Esophagus squamous epithelium (tissue), 5 donors: ENCODE results near the gene VSX2. TPM values are rescaled to one million over a fixed set of nuclear protein-coding genes. Genes with fewer than 3 reads are reported as not detected.

Experiments used
- DNase-seq: peaks from one replicate; lab custom pipeline; 2025; lab: John Stamatoyannopoulos, UW
- H3K27ac ChIP-seq, 4 donors: fragments of 200-600 bp; sonication (generic); one replicate each; pipeline ENCODE4 v1.5.1; 2016 to 2019; ENCODE audit warnings: mild to moderate bottlenecking in 1 of 4
- H3K27me3 ChIP-seq, 4 donors: fragments of 200-600 bp; sonication (generic); 1 replicate in 3 of 4; 2 replicates in 1 of 4; pipeline versions ENCODE4 v1.5.1 to v1.6.0; 2017 to 2021; ENCODE audit warnings: antibody characterized with exemption in 1 of 4
- H3K36me3 ChIP-seq, 3 donors: fragments of 200-600 bp; sonication (generic); one replicate each; pipeline ENCODE4 v1.5.1; 2016 to 2019
- H3K4me1 ChIP-seq, 3 donors: fragments of 200-600 bp; sonication (generic); one replicate each; pipeline ENCODE4 v1.5.1; 2017 to 2019
- H3K4me3 ChIP-seq, 4 donors: fragments of 200-600 bp; sonication (generic); 1 replicate in 3 of 4; 2 replicates in 1 of 4; pipeline ENCODE4 v1.5.1; 2016 to 2019; ENCODE audit warnings: mild to moderate bottlenecking in 2 of 4, moderate library complexity in 1 of 4
- H3K9me3 ChIP-seq, 3 donors: fragments of 200-600 bp; sonication (generic); one replicate each; pipeline ENCODE4 v1.5.1; 2016 to 2019
- POLR2A ChIP-seq, 4 donors: fragments of 450-650 bp; IDR thresholded peaks; one replicate each; pipeline ENCODE4 v1.6.1; 2017; ENCODE audit warnings: antibody characterized with exemption in 4 of 4, mild to moderate bottlenecking in 4 of 4, moderate library complexity in 3 of 4
- WGBS, 2 donors: methylation state at CpG; one replicate each; pipeline ENCODE4 v1.1.5; 2018; 5-methylcytosine and 5-hydroxymethylcytosine counted together
- intact Hi-C: fragments of 100-400 bp; cut with DNase I; formaldehyde crosslinking; loops from one replicate; pipeline ENCODE4 v1.15.0; 2022
- total RNA-seq, 4 donors: library from RNA; depleted of rRNA; stranded (reverse); fragments of >200 nt; gene quantifications; one replicate each; pipeline ENCODE4 v1.1.0, GENCODE V29; 2016
- TF ChIP-seq, protein P1 (sequence below), 6 experiments: fragments of 450-650 bp in 4 of 6; fragments of 200-600 bp in 2 of 6; sonication (generic) in 2 of 6; IDR thresholded peaks; one replicate each; pipeline ENCODE4 v1.5.1; 2016 to 2019; ENCODE audit warnings: antibody characterized with exemption in 6 of 6, mild to moderate bottlenecking in 4 of 6, moderate library complexity in 4 of 6
- donor health status: DM: yes; HTN: yes; CAD: no.

VSX2 gene
- total RNA-seq, 4 donors from 2014 or later: not detected

- Histone ChIP-seq H3K27me3 (peaks cover 0 to 5% (median 0%) of the 10 kb centered on the region in 4 donors), H3K4me1 (peaks cover 0 to 15% (median 0%) of the 10 kb centered on the region in 3 donors), H3K36me3 (no peaks in the 10 kb centered on the region), H3K4me3 (no peak overlapping the region), H3K9me3 (no peaks in the 10 kb centered on the region), H3K27ac (no peak overlapping the region)
- no peak for DNase-seq
- TF ChIP-seq POLR2A (IDR thresholded peaks at IDR 0.05): no peak
- TF ChIP-seq, protein P1, sequence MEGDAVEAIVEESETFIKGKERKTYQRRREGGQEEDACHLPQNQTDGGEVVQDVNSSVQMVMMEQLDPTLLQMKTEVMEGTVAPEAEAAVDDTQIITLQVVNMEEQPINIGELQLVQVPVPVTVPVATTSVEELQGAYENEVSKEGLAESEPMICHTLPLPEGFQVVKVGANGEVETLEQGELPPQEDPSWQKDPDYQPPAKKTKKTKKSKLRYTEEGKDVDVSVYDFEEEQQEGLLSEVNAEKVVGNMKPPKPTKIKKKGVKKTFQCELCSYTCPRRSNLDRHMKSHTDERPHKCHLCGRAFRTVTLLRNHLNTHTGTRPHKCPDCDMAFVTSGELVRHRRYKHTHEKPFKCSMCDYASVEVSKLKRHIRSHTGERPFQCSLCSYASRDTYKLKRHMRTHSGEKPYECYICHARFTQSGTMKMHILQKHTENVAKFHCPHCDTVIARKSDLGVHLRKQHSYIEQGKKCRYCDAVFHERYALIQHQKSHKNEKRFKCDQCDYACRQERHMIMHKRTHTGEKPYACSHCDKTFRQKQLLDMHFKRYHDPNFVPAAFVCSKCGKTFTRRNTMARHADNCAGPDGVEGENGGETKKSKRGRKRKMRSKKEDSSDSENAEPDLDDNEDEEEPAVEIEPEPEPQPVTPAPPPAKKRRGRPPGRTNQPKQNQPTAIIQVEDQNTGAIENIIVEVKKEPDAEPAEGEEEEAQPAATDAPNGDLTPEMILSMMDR (IDR thresholded peaks at IDR 0.05): no peak
- WGBS, 2 donors: 91 to 92% methylated on average over 1 of the region's 1 CpG
- intact Hi-C loops: no loop called here
Observed at GRCh38 chr14:74271365-74271764, 32.1 kb downstream of the VSX2 start.

DNA sequence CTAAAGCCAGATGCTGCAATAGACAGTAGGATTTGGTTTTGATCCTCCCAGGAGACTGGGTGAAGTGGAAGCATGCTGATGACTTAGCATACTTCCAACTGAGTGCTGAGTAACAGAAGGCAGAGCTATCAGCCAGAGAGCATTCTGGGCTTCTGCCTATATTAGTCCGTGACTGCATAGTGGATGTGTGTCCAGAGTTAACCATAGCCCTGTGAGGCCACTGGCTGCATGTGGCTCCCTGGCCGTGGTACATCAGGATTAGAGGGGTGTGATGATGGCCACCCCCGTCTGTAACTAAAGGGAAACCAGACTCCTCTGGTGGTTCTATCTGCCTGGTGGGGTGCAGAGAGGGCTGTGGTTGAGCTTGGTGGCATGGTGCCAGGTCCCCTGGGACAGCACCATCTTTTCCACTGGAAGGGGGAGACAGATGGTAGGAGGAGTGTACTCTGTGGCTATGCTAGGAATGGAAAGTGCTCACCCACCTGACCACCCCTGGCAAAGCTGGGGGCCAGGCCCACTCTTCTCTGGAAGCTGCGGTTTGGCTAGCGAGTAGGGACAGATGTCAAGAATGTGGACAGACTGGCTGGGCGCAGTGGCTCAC is 36.1 kb downstream of the VSX2 start:
- no peak overlapping the region for H3K4me3 ChIP-seq
- no peak overlapping the region for H3K27ac ChIP-seq
- peaks cover 0 to 12% (median 0%) of the 10 kb centered on the region in 3 donors for H3K4me1 ChIP-seq
- H3K9me3 ChIP-seq: peaks cover 0 to 6% (median 0%) of the 10 kb centered on the region in 3 donors
- TF ChIP-seq POLR2A (IDR thresholded peaks at IDR 0.05): no peak
- TF ChIP-seq, protein P1 (IDR thresholded peaks at IDR 0.05): no peak
- H3K27me3 ChIP-seq: peaks cover 0 to 5% (median 0%) of the 10 kb centered on the region in 4 donors
- no peaks in the 10 kb centered on the region for H3K36me3 ChIP-seq
- 29 to 48% methylated on average over 3 to 5 of the region's 6 CpGs for WGBS, 2 donors
- intact Hi-C loops: no loop called here
- DNase-seq: no peak

DNA sequence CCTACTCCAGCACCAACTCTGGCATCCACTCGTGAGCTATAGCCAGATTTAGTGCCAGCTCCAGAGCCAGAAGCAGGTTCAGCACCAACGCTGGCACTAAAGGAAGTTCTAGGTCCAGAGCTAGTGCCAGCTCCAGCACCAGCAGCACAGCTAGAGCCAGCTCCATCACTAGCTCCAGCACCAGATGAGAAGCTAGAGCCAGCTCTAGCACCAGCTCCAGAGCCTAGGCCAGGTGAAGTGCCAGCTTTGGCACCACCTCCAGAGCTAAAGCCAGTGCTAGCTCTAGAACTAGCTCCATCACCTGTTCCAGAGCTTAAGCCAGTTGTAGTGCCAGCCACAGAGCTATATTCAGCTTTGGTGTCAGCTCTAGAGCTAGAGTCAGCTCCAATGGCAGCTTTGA is 38.8 kb downstream of the VSX2 start:
- no peak for DNase-seq
- no peak overlapping the region for H3K4me3 ChIP-seq
- intact Hi-C loops: no loop called here
- H3K27me3 ChIP-seq: no peaks in the 10 kb centered on the region
- peaks cover 0 to 6% (median 0%) of the 10 kb centered on the region in 3 donors for H3K9me3 ChIP-seq
- H3K27ac ChIP-seq: no peak overlapping the region
- peaks cover 0 to 8% (median 0%) of the 10 kb centered on the region in 3 donors for H3K4me1 ChIP-seq
- TF ChIP-seq, protein P1 (IDR thresholded peaks at IDR 0.05): no peak
- TF ChIP-seq POLR2A (IDR thresholded peaks at IDR 0.05): no peak
- H3K36me3 ChIP-seq: peaks cover 0 to 25% (median 4%) of the 10 kb centered on the region in 3 donors
- 86% methylated on average over 1 of the region's 2 CpGs; no CpG with 5 or more reads in 1 of the 2 donors for WGBS, 2 donors

DNA sequence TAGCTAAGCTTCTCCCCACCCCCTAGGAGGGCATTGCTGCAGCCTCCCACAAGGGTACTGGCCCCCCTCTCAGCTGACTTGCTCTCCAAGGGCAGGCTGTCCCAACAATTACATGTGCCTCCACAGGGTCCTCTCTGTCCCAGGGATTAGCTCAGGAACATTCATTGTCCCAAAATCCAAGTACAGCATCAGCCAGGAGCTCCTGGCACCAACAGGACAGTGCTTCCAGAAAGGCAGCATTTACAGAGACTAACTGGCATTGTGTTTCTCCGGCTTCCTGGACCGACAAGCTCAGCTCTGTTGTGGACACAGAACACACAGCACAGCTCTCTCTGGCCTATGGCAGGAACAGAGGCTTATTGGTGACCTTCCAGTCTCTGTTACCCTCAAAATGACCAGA is 41.8 kb downstream of the VSX2 start:
- Histone ChIP-seq H3K27ac (no peak overlapping the region), H3K9me3 (peaks cover 0 to 6% (median 0%) of the 10 kb centered on the region in 3 donors), H3K27me3 (no peaks in the 10 kb centered on the region), H3K36me3 (peaks cover 7 to 55% (median 11%) of the 10 kb centered on the region in 3 donors), H3K4me1 (no peaks in the 10 kb centered on the region), H3K4me3 (no peak overlapping the region)
- TF ChIP-seq, protein P1 (IDR thresholded peaks at IDR 0.05): no peak
- no peak for TF ChIP-seq POLR2A (IDR thresholded peaks at IDR 0.05)
- no peak for DNase-seq
- 100% methylated on average over 2 of the region's 2 CpGs; no CpG with 5 or more reads in 1 of the 2 donors for WGBS, 2 donors
- intact Hi-C loops: no loop called here

DNA sequence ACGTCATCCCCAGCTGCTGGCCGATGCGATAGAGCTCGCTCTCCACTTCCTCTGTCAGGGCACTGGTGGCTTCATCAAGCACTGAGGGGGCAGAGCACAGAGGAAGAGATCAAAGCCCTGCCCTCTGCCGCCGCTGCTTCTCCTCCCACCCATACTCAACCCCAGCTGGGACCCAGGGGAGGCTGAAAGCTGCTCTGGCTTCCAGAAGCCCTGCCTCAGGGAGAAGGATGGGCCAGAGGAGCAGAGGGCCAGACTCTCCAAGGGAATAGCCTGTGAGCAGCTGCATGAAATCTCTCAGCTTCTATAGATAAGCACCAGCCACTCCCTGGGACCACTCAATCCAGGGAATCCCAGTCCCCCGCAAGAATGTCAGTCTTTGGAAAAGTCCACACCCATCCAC is 47.5 kb downstream of the VSX2 start:
- Histone ChIP-seq H3K27me3 (no peaks in the 10 kb centered on the region), H3K36me3 (peaks cover 30 to 100% (median 43%) of the 10 kb centered on the region in 3 donors), H3K4me3 (no peak overlapping the region), H3K4me1 (no peaks in the 10 kb centered on the region), H3K9me3 (no peaks in the 10 kb centered on the region), H3K27ac (no peak overlapping the region)
- intact Hi-C loops: no loop called here
- WGBS, 2 donors: 80 to 90% methylated on average over 1 to 2 of the region's 7 CpGs
- DNase-seq: no peak
- TF ChIP-seq, protein P1 (IDR thresholded peaks at IDR 0.05): no peak
- TF ChIP-seq POLR2A (IDR thresholded peaks at IDR 0.05): no peak
